GM21528 (cell line): ENCODE results near the gene HDAC2.
"Not testable (repeated sequence)": the region's sequence is repeated elsewhere in the genome, so short reads cannot be mapped to it uniquely, and the experiment has no call there.

Experiments
- ATAC-seq: cut with Tn5 transposase; IDR thresholded peaks from one replicate; pipeline ENCODE4 v1.9.1; 2021; ENCODE audit warnings: mild to moderate bottlenecking, moderate library complexity; ENCODE audit not compliant: unreplicated experiment, low FRiP score

The HDAC2 gene

DNA sequence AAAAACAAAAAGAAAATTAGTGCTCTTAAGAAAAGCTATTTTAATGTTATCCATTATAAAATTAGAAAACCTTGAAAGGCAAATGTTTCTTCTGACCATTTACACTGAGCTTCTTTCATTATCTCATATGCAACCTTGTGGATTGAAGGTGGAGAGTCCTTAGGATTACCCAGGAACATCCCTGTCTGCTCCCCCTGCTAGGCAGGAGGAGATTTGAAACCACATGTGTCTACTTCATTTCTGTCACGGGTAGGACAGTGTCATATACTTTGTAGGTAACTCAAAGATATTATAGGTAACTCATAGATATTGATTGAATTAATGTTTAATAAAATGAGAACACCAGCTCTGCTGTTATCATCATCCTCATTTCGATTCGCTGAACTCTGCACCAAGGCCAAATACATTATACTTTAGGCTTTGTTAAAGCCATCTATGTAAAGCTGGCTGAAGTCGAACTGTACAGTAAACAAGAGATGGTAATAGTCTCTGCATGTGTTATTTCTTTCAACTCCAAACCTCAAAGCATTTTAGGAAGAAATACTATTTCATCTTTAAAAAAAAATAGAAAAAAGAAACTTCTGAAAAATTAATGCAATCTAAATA is 49.5 kb downstream of the HDAC2 start:
- no peak for ATAC-seq

DNA sequence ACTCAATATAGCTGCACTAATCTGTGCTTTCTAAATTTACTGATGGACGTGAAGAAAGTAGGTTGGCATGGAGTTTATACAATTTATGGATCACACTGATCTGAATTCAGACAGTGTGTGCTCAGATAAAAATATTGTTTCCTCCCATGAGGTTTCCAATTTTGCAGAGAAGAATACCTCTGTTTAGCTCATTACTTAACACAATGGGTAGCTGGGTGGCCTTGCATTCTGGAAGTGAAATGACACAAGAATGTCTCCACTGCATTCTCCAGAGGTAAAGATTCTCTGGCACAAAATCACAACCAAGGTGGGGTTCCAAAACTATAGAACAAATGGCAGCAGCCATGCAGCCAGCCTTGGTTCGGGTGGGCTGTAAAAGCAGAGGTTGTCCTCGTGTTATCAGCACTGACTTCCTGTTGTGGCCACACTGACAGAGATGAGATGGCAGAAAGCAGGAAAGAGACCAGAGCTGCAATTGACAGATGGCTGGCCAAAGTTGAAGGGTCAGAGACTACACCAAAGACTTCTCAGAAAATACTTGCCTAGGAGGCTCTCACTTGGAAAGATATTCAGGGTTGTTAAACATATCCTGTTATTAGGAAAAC is 50.2 kb downstream of the HDAC2 start:
- ATAC-seq: peak; percentile 76

DNA sequence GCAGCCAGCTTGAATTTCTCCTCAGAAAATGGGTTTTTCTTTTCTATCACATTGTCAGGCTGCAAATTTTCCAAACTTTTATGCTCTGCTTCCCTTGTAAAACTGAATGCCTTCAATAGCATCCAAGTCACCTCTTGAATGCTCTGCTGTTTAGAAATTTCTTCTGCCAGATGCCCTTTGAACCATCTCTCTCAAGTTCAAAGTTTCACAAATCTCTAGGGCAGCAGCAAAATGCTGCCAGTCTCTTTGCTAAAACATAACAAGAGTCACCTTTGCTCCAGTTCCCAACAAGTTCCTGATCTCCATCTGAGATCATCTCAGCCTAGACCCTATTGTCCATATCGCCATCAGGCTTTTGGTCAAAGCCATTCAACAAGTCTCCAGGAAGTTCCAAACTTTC is 60.7 kb downstream of the HDAC2 start:
- not testable (repeated sequence) for ATAC-seq

DNA sequence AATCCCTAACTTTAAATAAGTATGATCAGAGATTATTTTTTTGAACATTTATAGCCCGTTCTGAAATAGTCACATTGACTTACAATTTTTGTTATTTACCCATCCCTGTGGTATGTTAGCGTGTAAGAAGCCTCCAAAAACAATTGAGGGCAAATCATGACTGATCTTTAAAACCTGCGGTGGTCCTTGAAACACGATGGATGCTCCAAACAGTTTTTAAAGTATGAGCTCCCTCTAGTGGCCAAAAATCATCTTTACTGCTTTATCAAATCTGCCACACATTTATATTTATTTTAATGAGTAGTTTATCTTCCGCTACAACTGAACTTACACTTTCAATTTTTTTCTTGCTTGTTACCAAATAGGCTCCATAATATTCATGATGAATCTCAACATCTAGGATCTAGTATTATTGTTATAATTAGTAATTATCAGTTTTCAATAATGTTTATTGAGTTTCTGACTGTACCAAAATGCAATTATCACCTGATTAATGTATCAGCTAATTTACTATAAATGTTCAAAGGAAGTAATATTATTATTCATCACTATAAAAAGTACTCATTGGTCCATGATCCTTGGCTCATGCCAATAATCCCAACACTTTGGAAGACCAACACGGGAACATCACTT is 61.6 kb downstream of the HDAC2 start:
- ATAC-seq: no peak

DNA sequence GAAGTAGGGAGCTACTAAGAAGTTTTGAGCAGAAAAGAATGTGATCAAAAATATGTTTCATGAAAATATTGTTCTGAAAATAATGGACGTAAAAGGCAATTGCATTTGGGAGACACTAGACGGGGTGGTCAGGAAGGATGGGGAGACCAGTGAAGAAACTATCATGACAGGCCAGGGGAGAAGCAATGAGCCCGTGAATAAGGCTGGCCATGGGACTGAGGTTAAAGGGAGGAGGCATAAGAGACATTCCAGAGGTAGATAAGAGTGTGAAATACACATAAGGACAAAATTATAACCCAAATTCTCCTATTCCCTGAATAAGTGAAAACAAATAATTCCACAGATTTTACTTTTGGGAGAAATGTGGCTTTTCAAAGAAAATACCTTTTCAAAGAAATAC is 62.1 kb downstream of the HDAC2 start:
- no peak for ATAC-seq

DNA sequence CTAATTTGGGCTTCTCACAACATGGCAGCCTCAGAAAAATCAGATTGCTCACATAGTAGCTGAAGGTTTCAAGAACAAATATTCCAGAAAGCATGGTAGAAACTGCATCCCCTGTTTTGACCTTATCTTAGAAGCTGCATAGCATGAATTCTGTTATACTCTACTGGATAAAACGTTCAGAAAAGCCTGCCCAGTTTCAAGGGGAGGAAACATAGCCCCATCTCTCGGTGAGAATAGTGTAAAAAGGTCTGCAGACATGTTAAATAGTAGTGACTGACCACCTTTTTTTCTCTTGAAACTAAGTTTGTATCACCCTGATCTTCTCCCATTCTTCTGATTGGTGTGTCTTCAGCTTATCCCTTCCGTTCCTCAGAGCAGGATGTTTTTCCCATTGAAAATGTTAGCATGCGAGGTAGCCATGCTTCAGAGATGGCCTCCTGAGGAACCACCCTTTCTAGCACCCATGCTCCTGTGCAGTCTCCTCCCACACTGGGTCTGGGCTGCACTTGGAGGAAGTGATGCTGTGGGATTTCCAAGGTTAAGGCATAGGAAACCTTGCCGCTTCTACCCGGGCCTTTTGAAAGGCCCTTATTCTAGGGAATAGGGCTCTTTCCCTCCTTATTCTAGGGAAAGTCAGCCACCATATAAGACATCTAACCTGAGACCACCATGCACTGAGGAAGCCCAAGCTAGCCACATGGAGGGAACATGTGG is 63.7 kb downstream of the HDAC2 start:
- ATAC-seq: no peak

DNA sequence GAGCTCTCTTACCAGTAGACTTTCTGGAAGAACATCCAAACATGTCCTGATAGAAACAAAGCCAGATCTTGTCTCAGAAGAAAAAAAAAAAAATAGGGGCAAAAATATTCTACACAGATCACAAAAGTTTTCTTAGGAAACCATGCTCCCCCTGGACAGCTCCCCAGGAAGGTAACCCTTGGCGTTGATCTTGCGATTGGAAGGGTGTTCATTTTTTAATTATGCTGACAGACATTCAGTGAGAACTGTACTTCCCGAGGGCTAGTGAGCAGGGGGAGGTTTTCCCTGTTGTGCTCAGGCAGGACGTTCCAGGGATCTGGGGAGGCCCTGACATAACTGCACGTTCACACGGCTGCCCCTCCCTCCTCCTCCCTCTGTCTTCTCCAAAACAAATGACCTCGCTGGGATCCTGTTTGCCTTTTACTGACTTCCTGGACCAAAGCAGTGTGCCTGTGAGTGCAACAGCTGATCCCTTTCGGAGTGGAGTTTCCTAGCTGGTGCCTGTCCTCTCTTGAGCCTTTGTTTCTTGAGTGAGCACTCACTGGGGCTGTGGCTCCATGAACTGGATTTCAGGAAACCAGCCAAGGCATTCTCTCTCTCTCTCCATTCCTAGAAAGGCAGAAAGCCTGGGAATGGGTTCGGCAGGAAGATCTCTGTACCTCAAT is 67.2 kb downstream of the HDAC2 start:
- no peak for ATAC-seq

DNA sequence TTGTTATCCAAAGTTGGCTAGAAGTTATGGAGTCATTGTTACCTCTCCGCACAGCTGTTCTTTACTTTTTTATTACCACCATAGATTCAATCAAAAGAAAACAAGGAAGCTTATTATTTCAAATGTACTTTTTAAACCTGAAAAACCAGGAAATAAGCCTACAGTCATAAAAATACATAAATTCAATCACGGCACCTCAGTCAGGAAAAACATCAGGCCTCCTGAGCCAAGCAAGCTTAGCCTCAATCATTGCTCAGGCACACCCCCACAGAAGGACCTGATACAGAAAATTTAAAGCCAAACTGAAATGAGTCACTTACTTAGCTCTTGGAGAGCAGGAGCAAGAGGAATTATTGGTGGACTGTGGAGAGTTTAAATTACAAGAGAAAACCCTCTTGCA is 69.5 kb downstream of the HDAC2 start:
- ATAC-seq: no peak

DNA sequence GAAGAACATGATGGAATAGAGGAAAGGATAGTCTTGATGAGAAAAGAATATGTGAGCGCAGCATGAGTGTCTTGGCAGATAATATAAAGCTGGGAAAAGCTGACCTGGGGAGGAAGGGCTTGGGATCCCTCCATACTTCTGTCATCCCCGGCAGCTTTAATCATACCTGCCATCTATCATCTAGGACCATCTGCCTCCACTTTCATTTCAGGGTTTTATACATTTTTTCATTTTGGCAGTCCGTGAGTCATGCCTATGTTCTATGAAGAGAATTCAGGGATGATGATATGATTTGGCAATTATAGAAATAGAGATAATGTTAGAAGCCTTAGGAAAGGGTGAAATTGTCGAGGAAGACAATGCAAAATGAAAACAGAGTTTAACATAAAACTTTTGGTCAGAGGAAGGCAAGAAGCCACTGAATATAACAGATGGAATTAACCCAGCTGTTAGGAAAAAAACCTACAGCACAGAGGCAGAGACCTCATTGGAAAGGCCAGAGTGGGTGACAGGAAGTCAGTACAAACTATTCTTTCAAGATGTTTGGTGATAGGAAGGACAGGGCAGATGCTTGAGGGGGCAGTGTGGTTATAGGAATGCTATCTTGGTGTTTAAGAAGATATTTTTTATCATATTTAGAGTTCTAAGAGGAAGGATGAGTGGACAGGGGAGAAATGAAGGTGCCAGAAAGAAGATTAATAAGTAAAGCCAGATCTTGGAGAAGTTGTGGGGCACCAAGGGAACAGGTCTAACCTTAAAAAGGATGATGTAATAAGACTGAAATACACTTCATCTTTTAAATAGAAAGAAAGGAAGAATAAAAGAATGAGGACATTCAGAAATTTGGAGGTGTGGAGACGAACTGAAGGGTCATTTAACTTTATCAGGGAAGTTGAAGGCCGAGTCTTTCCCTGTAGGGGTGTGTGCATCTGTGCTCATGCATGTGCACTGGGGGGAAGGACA is 76.0 kb downstream of the HDAC2 start:
- ATAC-seq: no peak

DNA sequence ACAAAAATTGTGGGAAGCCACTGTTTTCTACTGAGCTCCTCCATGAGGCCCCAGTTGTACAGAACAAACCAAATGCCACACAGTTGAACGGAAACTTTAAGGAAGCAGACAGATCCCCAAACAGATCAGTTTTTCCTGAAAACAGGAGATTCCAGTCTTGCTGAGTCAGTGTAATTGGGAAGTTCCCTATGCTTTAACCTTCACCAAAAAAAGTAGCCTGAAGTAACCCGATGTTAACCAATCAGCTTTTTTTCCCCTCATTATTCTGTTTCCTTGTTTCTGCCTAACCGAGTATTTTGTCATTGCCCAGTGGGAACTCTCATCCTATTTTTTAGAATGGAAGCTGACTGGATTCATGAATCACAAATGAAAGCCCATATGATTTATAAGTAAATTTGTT is 77.1 kb downstream of the HDAC2 start:
- no peak for ATAC-seq

DNA sequence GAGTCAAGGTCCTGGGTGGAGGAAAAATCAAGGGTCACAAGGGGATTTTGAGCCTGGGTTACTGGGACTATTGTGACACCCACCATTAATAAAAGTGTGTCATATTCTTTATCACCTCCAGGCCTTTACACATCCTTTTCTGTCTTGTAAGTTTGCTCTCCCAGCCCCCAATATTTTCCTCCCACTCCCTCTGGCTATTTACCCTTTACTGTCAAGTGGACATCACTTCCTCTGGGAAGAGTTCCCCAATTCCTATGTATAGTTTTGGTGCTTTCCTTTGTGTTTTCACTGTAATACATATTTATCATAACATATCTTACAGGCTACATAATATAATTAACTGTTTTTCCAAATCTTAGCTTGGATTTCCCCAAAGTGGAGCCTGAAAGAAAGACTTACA is 77.5 kb downstream of the HDAC2 start:
- ATAC-seq: no peak

DNA sequence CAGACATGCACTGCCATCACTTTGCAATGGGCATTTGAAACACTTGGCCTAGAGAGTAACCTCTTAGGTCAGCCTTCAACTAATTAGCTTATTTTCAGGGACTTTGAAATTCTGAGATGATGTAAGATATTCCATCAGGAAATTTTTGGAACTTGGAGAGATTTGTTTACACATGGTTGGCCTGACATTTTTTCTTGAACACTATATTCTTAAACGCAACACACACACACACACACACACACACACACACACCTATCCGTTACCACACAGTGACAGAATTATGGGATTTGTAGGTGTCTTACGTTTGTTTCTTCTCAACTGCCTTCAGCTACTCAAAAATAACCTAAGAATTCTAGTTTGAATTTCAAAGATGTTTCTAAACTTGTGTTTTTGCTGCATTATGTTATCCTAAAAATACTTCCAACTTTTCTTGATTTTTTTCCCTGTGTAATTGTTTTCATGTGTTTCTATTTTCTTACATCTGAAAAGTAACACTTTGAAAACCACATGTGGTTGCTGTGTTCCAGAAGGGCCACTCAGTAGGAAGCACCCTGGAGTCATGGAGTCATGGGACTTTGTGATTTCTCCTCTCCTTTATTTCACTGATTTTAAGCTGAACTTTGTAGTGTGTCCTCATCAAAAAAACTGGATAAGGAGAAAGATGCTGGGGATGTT is 81.9 kb downstream of the HDAC2 start:
- ATAC-seq: no peak

DNA sequence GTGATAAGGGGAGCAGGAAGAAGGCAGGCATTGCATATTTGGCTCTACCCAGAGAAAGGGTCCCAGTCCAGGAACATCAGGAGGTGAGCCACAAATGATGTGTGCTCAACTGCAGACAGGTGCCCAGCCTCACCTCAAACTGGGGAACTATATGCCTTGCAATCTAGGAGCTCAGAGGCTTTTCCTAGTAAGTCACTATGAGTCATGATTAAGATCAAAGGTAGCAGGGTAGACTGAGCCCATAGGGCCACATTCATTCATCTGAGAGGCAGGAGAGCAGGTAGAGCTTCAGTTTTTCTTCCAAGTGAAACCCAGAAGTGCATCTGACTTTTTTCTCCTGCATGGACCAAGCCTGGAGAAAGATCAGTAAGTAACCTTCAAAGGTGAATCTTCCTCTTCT is 82.5 kb downstream of the HDAC2 start:
- ATAC-seq: no peak

DNA sequence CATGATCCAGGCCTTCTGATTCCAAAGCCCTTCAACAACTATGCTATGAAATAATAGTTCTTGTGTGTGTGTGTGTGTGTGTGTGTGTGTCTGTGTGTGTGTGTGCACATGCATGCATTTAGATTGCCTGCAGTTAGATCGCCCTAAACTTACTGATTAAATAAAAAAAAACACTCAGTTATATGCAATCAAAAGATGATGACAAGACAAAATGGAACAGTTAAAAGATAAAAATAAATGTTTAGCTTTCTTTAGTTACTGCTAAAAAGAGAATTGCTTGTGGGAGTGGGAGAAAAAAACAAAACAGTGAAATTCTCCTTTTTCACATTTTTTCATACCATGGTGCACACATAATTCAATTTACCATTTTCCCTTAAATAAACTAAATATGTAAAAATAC is 84.4 kb downstream of the HDAC2 start:
- no peak for ATAC-seq

DNA sequence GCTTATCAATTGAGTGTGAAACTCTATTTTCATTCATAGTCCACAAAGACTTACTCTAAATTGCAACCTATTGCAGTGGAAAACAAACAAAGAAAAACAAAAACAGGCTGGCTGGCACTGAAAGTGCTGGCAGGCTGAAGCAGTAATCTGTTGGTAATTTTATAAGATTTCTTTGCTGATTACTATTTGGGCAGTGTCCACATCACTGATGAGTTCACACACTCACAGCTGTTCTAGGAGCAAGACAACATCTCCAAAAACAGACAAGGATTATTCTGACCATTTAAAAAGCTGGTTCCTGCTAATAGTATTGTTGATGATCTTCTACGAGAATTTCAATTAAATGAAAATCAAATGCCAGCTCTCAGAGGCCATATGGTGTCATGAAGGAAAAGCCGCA is 86.9 kb downstream of the HDAC2 start:
- no peak for ATAC-seq
